ENCODE measurements around the gene LYPLA2.
A peak's percentile ranks its signal among the peaks of the same experiment; 100 is the strongest.

- TF ChIP-seq CTCF (IDR thresholded peaks at IDR 0.05; ENCODE audit: extremely low read depth in 1 of 2, insufficient read depth in 1 of 2, low read depth in 1 of 2, low read length in 2 of 2): peak; percentile 94 to 97
- no peak for TF ChIP-seq POLR2A (IDR thresholded peaks at IDR 0.05; ENCODE audit: low read depth, low read length)
- TF ChIP-seq MAX (IDR thresholded peaks at IDR 0.05; ENCODE audit: insufficient read depth, insufficient read length): no peak
- TF ChIP-seq POLR2AphosphoS5 (IDR thresholded peaks at IDR 0.05; ENCODE audit: insufficient read depth, low read depth, low read length): peak; percentile 30
- no peak for TF ChIP-seq JUN (IDR thresholded peaks at IDR 0.05; ENCODE audit: borderline replicate concordance, insufficient read depth, insufficient read length, low read depth)
- no peak for TF ChIP-seq MYC (IDR thresholded peaks at IDR 0.05; ENCODE audit: low read depth, low read length)
- TF ChIP-seq FOS (IDR thresholded peaks at IDR 0.05; ENCODE audit: borderline replicate concordance, insufficient read depth, low read length): no peak
- no peak for TF ChIP-seq EZH2 (IDR thresholded peaks at IDR 0.05; ENCODE audit: borderline replicate concordance, low read depth, low read length, severe bottlenecking)
- no peak for TF ChIP-seq GATA2 (IDR thresholded peaks at IDR 0.05; ENCODE audit: insufficient read depth, insufficient read length, low read depth, low read length)
Measured at GRCh38 chr1:23772049-23772853, 18.7 kb upstream of the LYPLA2 start.
